Medulla oblongata (tissue), 1 donor: ENCODE measurements around the gene FOSB.

Source experiments
- DNase-seq: peaks from one replicate; pipeline ENCODE4 v3.0.0-alpha.2; 2015; ENCODE audit errors: extremely low spot score

FOSB gene

GRCh38 chr19:45484273-45484945, 16.6 kb downstream of the FOSB start:
- no peak for DNase-seq

- peak; percentile 98 for DNase-seq
Measured at GRCh38 chr19:45485305-45486077, 17.7 kb downstream of the FOSB start.

GRCh38 chr19:45488708-45489107, 20.9 kb downstream of the FOSB start:
- no peak for DNase-seq

- no peak for DNase-seq
Measured at GRCh38 chr19:45489216-45489855, 21.5 kb downstream of the FOSB start.

- DNase-seq: no peak
Measured at GRCh38 chr19:45492137-45492626, 24.4 kb downstream of the FOSB start.

- no peak for DNase-seq
Measured at GRCh38 chr19:45492627-45493470, 25.1 kb downstream of the FOSB start.

- DNase-seq: no peak
Measured at GRCh38 chr19:45494261-45494916, 26.6 kb downstream of the FOSB start.

- DNase-seq: no peak
Measured at GRCh38 chr19:45495178-45495577, 27.4 kb downstream of the FOSB start.

- DNase-seq: no peak
Measured at GRCh38 chr19:45496349-45496953, 28.7 kb downstream of the FOSB start.

GRCh38 chr19:45497791-45498190, 30.0 kb downstream of the FOSB start:
- no peak for DNase-seq

- DNase-seq: no peak
Measured at GRCh38 chr19:45498411-45499195, 30.8 kb downstream of the FOSB start, which contains the start of gene PPM1N. Gene PPM1N, plus strand, starts transcription at chr19:45498443. Its CDS starts 30 bp downstream, at chr19:45498473.

GRCh38 chr19:45499196-45500180, 31.7 kb downstream of the FOSB start:
- no peak for DNase-seq

- DNase-seq: no peak
Measured at GRCh38 chr19:45500918-45501729, 33.3 kb downstream of the FOSB start.

GRCh38 chr19:45501730-45502014, 33.9 kb downstream of the FOSB start:
- no peak for DNase-seq

- DNase-seq: no peak
Measured at GRCh38 chr19:45502111-45502510, 34.3 kb downstream of the FOSB start.

GRCh38 chr19:45503909-45504308, 36.1 kb downstream of the FOSB start:
- no peak for DNase-seq

GRCh38 chr19:45505151-45505995, 37.6 kb downstream of the FOSB start:
- no peak for DNase-seq
